Measurements from ENCODE around the gene STPG3.

DNA sequence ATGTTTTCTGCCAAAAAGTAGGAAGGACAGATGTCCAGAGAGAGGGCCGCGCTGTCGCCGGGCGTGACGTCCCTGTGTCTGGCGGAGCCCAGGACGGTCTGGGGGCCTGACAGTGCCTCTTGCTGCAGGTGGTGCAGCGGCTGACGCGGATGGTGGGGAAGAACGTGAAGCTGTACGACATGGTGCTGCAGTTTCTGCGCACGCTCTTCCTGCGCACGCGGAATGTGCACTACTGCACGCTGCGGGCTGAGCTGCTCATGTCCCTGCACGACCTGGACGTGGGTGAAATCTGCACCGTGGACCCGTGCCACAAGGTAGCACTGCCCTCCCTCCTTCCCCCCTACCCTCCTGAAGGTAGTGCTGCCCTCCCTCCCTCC lies 11.8 kb downstream of the STPG3 start:
- TF ChIP-seq CTCF (IDR thresholded peaks at IDR 0.05) (no peak), POLR2AphosphoS5 (IDR thresholded peaks at IDR 0.05) (no peak)
